Parathyroid adenoma (tissue), 2 donors: ENCODE results near the gene SERPIND1.

Experiments
- H2AFZ ChIP-seq: fragments of 300-600 bp; sonication (generic); one replicate; pipeline ENCODE4 v1.7.0; 2017; ENCODE audit warnings: antibody characterized with exemption, mild to moderate bottlenecking
- H3K27ac ChIP-seq: fragments of 300-600 bp; sonication (generic); one replicate; pipeline ENCODE4 v1.7.0; 2017
- H3K27me3 ChIP-seq: fragments of 300-600 bp; sonication (generic); one replicate; pipeline ENCODE4 v1.7.0; 2017; ENCODE audit warnings: low read length; ENCODE audit not compliant: control insufficient read depth, insufficient read depth
- H3K36me3 ChIP-seq: fragments of 300-600 bp; sonication (generic); one replicate; pipeline ENCODE4 v1.7.0; 2017; ENCODE audit warnings: low read length; ENCODE audit not compliant: control insufficient read depth, insufficient read depth
- H3K4me1 ChIP-seq: fragments of 300-600 bp; sonication (generic); one replicate; pipeline ENCODE4 v1.7.0; 2017; ENCODE audit warnings: control low read depth
- H3K4me2 ChIP-seq: fragments of 300-600 bp; sonication (generic); one replicate; pipeline ENCODE4 v1.7.0; 2017; ENCODE audit warnings: low read length
- H3K4me3 ChIP-seq: fragments of 300-600 bp; sonication (generic); one replicate; pipeline ENCODE4 v1.7.0; 2017; ENCODE audit warnings: low read depth, low read length
- H3K79me2 ChIP-seq: fragments of 300-600 bp; sonication (generic); one replicate; pipeline ENCODE4 v1.7.0; 2017; ENCODE audit warnings: control low read depth
- H3K9ac ChIP-seq: fragments of 300-600 bp; sonication (generic); one replicate; pipeline ENCODE4 v1.7.0; 2017; ENCODE audit warnings: mild to moderate bottlenecking
- H3K9me3 ChIP-seq: fragments of 300-600 bp; sonication (generic); one replicate; pipeline ENCODE4 v1.7.0; 2017; ENCODE audit warnings: low read length; ENCODE audit not compliant: control insufficient read depth
- CTCF ChIP-seq: fragments of 300-600 bp; sonication (generic); IDR thresholded peaks from one replicate; pipeline ENCODE4 v1.7.0; 2017; ENCODE audit warnings: antibody characterized with exemption, mild to moderate bottlenecking
- donor health status: primary hyperparathyroidism.

Gene SERPIND1

GRCh38 chr22:20798974-20799373, 25.1 kb downstream of the SERPIND1 start:
- no peaks in the 10 kb centered on the region for H3K79me2 ChIP-seq
- no peak overlapping the region for H3K9ac ChIP-seq
- H3K36me3 ChIP-seq = no peaks in the 10 kb centered on the region
- H3K27ac ChIP-seq = no peak overlapping the region
- no peaks in the 10 kb centered on the region for H3K4me1 ChIP-seq
- H2AFZ ChIP-seq = no peak overlapping the region
- TF ChIP-seq CTCF = no peak
- no peaks in the 10 kb centered on the region for H3K9me3 ChIP-seq
- no peaks in the 10 kb centered on the region for H3K27me3 ChIP-seq
- no peak overlapping the region for H3K4me2 ChIP-seq
- no peak overlapping the region for H3K4me3 ChIP-seq

GRCh38 chr22:20799449-20799848, 25.5 kb downstream of the SERPIND1 start:
- Histone ChIP-seq H3K4me3 (no peak overlapping the region), H3K4me1 (no peaks in the 10 kb centered on the region), H2AFZ (no peak overlapping the region), H3K4me2 (no peak overlapping the region), H3K9ac (no peak overlapping the region), H3K36me3 (no peaks in the 10 kb centered on the region), H3K27ac (no peak overlapping the region), H3K79me2 (no peaks in the 10 kb centered on the region), H3K9me3 (no peaks in the 10 kb centered on the region), H3K27me3 (no peaks in the 10 kb centered on the region)
- no peak for TF ChIP-seq CTCF

- Histone ChIP-seq H3K79me2 (no peaks in the 10 kb centered on the region), H3K4me1 (no peaks in the 10 kb centered on the region), H3K27me3 (no peaks in the 10 kb centered on the region), H3K4me3 (no peak overlapping the region), H3K36me3 (no peaks in the 10 kb centered on the region), H2AFZ (no peak overlapping the region), H3K27ac (no peak overlapping the region), H3K4me2 (no peak overlapping the region), H3K9me3 (no peaks in the 10 kb centered on the region), H3K9ac (no peak overlapping the region)
- TF ChIP-seq CTCF = no peak
Observed at GRCh38 chr22:20802452-20802851, 28.5 kb downstream of the SERPIND1 start.

- no peaks in the 10 kb centered on the region for H3K9me3 ChIP-seq
- H3K4me3 ChIP-seq = no peak overlapping the region
- H3K27ac ChIP-seq = no peak overlapping the region
- no peaks in the 10 kb centered on the region for H3K36me3 ChIP-seq
- no peak overlapping the region for H2AFZ ChIP-seq
- no peak for TF ChIP-seq CTCF
- H3K4me2 ChIP-seq = no peak overlapping the region
- H3K27me3 ChIP-seq = no peaks in the 10 kb centered on the region
- no peaks in the 10 kb centered on the region for H3K79me2 ChIP-seq
- no peaks in the 10 kb centered on the region for H3K4me1 ChIP-seq
- no peak overlapping the region for H3K9ac ChIP-seq
Observed at GRCh38 chr22:20802922-20803553, 29.1 kb downstream of the SERPIND1 start.

- H3K27ac ChIP-seq = no peak overlapping the region
- H2AFZ ChIP-seq = no peak overlapping the region
- H3K27me3 ChIP-seq = no peaks in the 10 kb centered on the region
- H3K4me3 ChIP-seq = no peak overlapping the region
- no peak for TF ChIP-seq CTCF
- H3K9ac ChIP-seq = no peak overlapping the region
- no peaks in the 10 kb centered on the region for H3K36me3 ChIP-seq
- H3K4me2 ChIP-seq = no peak overlapping the region
- no peaks in the 10 kb centered on the region for H3K9me3 ChIP-seq
- H3K79me2 ChIP-seq = no peaks in the 10 kb centered on the region
- no peaks in the 10 kb centered on the region for H3K4me1 ChIP-seq
Observed at GRCh38 chr22:20803696-20804324, 29.9 kb downstream of the SERPIND1 start.
